ENCODE results near the gene CAMK2G.
"Not testable (repeated sequence)": the region's sequence is repeated elsewhere in the genome, so short reads cannot be mapped to it uniquely, and the experiment has no call there.

CAMK2G gene

GRCh38 chr10:73809061-73809818, 65.1 kb downstream of the CAMK2G start:
- DNase-seq = no peak

DNA sequence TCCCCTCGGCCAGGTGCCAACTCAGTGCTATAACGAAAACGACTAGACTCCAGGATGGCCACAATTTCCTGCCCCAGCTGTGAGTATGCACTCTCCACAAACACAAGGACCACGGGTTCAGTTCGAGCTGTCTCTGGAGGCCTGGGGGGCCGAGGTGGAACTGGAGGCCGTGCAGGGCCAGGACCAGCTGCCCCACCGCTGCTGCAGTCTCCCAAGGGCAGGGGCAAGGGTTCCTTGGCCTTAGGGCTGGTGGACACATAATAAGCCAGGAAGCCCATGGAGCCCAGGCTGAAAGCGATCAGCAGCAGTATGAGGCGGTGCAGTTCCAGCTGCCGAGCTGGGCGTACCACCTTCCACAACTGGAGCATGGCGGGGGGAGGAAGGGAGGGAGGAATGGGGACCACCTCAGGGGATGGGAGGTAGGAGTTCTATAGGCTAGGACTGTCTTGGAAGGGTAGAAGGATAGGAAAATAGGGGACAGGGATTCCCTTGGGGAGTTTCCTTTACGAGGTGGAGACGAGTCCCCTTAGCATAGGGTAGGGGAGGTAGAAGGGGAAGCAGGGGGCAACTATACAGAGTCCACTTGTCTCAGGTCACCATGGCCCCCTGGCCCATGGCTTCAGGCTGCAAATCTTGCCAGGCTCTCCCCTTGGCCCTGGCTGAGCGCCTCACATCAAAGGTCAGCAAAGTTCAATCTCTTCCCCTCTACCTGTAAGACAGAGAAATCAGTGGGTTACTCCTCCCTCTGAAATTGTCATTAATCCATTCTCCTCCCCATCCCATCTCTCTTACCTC, 66.1 kb downstream of the CAMK2G start:
- DNase-seq = no peak

- DNase-seq = no peak
These were observed 66.9 kb downstream of the CAMK2G start for GRCh38 chr10:73807471-73807870.

DNA sequence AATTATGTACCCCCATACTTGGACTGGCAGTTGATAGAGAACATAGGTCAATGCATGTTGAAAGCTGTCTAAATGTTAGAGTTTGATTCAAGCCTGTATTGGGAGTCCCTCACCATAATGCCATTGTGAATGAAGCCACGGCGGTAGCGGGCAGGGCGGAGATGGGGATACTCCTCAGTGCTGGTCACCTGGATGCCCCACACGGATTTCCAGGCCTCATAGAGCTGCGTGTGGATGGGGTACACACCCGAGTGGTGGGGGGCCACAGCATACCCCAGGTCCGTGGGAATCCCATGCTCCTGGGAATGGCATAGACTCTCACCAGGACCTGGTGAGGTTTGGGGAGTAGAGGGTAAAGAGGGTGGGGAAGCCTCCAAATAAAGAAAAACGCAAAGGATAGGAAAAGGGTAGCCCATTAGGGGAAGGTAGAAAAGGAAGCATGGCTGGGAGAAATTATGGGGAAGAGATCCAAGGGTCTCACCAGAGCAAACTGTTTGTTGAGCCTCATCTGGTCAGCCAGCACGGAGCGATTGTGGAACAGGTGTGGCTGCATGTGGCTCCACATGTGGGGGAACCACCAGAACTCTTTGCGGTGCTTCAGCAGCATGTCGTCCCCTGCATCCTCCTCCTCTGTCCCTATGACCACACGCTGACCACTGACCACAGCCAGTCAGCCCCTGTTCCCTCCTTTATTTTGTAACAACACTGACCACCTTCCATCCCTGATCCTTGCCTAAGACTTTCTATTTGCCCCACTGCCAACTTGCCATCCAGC, 68.0 kb downstream of the CAMK2G start:
- DNase-seq = no peak

GRCh38 chr10:73803680-73804286, 70.6 kb downstream of the CAMK2G start:
- DNase-seq = peak; percentile 20

- DNase-seq = no peak
These were observed 71.9 kb downstream of the CAMK2G start for GRCh38 chr10:73802276-73802991.

DNA sequence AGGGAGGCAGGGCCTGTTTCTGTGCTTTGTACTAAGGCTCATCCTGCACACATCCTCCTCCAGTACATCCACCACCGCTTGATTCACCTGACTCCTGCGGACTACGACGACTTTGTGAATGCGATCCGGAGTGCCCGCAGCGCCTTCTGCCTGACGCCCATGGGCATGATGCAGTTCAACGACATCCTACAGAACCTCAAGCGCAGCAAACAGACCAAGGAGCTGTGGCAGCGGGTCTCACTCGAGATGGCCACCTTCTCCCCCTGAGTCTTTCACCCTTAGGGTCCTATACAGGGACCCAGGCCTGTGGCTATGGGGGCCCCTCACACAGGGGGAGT, 73.1 kb downstream of the CAMK2G start:
- DNase-seq = no peak

DNA sequence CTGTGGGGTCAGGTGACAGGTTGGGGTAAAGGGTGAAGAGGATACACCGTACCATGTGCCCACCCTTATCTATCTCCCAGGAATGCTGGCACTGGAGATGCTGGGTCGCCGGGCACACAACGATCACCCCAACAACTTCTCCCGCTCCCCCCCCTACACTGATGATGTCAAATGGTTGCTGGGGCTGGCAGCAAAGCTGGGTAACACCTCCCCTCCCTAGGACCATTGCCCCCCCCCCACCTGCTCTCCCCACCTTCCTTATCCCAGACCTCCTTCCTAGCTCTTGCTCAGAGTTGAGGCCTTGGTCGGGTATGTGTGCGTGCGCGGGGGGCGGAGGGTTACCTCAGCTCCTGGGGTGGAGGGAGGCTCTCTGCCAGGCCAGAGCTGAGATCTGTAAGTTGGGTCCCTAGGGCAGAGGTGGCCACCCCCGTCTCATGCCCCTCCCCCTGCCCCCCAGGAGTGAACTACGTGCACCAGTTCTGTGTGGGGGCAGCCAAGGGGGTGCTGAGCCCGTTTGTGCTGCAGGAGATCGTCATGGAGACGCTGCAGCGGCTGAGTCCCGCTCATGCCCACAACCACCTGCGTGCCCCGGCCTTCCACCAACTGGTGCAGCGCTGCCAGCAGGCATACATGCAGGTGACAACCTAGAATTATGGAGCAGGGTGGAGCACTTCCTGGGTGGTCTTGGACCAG, 73.6 kb downstream of the CAMK2G start:
- DNase-seq = no peak

- DNase-seq = no peak
These were observed 74.3 kb downstream of the CAMK2G start for GRCh38 chr10:73799899-73800559.

DNA sequence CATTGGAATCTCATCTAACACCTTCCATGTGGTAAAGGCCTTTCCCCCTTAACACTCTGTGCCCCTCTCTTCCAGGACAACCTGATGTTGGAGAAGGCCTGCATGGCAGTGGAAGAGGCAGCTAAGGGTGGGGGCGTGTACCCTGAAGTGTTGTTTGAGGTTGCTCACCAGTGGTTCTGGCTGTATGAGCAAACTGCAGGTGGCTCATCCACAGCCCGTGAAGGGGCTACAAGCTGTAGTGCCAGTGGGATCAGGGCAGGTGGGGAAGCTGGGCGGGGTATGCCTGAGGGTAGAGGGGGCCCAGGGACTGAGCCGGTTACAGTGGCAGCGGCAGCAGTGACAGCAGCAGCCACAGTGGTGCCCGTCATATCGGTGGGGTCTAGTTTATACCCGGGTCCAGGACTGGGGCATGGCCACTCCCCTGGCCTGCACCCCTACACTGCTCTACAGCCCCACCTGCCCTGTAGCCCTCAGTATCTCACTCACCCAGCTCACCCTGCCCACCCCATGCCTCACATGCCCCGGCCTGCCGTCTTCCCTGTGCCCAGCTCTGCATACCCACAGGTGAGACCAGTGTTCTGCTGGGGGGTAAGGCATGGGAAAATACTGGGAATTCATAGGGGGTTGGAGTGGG, 75.3 kb downstream of the CAMK2G start:
- DNase-seq = no peak

- no peak for DNase-seq
These were observed 76.3 kb downstream of the CAMK2G start for GRCh38 chr10:73798087-73798486.

GRCh38 chr10:73797324-73798025, 76.9 kb downstream of the CAMK2G start:
- DNase-seq = no peak

GRCh38 chr10:73796766-73797165, 77.6 kb downstream of the CAMK2G start:
- no peak for DNase-seq

- not testable (repeated sequence) for DNase-seq
These were observed 78.3 kb downstream of the CAMK2G start for GRCh38 chr10:73796035-73796434.

- DNase-seq = not testable (repeated sequence)
These were observed 78.9 kb downstream of the CAMK2G start for GRCh38 chr10:73795491-73795890.

DNA sequence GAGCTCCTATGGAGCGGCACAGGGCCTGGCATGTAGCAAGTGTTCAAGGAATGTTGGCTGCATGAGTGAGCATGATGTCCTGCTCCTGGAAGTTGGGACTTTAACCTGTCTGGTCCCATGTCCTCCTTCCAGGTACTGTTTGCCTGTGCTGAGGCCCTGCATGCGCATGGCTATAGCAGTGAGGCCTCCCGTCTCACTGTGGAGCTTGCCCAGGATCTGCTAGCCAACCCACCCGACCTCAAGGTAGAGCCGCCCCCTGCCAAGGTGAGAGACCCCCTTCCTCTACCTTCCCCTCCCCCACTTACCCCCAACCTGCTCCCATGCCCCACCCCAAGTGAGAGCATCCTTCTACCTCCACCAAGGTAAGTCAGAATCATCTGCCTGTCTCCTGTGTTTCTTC, 80.9 kb downstream of the CAMK2G start:
- DNase-seq = no peak

DNA sequence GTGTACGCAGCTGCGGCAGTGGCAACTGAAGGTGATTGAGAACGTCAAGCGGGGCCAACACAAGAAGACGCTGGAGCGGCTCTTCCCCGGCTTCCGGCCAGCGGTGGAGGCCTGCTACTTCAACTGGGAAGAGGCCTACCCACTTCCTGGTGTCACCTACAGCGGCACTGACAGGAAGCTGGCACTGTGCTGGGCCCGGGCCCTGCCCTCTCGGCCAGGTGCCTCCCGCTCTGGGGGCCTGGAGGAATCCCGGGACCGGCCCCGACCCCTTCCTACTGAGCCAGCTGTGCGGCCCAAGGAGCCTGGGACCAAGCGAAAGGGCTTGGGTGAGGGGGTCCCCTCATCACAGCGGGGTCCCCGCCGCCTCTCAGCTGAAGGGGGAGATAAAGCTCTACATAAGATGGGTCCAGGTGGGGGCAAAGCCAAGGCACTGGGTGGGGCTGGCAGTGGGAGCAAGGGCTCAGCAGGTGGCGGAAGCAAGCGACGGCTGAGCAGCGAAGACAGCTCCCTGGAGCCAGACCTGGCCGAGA, 82.4 kb downstream of the CAMK2G start:
- no peak for DNase-seq

- no peak for DNase-seq
These were observed 83.3 kb downstream of the CAMK2G start for GRCh38 chr10:73790886-73791625.

DNA sequence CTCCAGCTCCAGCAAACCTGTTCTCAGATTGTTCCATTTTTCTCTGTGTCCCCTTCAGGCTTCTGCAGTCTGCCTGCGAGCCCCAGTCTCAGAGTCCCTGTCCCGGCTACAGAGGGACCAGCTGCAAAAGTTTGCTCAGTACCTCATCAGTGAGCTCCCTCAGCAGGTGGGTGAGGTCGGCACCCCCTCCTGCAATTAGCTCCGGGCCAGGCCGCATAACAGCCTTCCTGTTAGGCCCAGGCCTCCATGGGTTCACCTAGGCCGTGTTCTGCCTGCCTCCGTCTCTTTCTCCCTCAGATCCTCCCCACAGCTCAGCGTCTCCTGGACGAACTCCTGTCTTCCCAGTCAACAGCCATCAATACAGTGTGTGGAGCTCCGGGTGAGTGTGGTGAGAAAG, 84.7 kb downstream of the CAMK2G start:
- no peak for DNase-seq

Data from DMS53 (cell line).